T-helper 22 cell (primary cell): ENCODE data around the gene KLK5.
"Not testable (repeated sequence)": the region's sequence is repeated elsewhere in the genome, so short reads cannot be mapped to it uniquely, and the experiment has no call there.

ENCODE experiments used
- DNase-seq: peaks from one replicate; pipeline ENCODE4 v3.0.0-alpha.2; 2020; ENCODE audit warnings: low read depth

KLK5 gene, protein sequence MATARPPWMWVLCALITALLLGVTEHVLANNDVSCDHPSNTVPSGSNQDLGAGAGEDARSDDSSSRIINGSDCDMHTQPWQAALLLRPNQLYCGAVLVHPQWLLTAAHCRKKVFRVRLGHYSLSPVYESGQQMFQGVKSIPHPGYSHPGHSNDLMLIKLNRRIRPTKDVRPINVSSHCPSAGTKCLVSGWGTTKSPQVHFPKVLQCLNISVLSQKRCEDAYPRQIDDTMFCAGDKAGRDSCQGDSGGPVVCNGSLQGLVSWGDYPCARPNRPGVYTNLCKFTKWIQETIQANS

GRCh38 chr19:50952910-50953309 is at the start of gene KLK5:
Gene KLK5 (minus strand): TSS chr19:50953038. CDS start chr19:50952657, 381 bp downstream.
- no peak for DNase-seq

GRCh38 chr19:51002089-51002532 is 49.3 kb upstream of the KLK5 start:
- no peak for DNase-seq

DNA sequence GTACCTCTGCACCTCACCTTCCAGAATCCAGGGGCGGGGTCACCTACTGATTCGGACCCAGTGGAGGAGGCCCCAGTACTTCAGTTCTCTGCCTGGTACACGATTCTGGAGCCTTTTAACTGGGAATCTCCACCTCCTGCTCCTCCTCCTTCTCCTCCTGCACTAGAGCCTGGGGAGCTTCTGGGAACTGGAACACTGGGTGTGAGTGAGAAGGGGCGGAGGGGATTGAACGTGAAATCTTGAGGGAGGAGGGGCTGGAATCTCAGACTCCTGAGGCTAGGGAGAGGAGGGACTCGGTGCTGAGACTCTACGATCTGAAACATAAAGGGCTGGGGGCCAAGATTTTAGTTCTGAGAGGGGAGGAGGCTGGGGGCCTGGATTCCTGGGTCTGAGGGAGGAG is 48.7 kb upstream of the KLK5 start, which contains the start of gene KLK8:
Gene KLK8, minus strand, starts transcription at position 90 of the 400 bp plus-strand sequence. CDS start 437 bp downstream, outside the sequence.
- DNase-seq = no peak

DNA sequence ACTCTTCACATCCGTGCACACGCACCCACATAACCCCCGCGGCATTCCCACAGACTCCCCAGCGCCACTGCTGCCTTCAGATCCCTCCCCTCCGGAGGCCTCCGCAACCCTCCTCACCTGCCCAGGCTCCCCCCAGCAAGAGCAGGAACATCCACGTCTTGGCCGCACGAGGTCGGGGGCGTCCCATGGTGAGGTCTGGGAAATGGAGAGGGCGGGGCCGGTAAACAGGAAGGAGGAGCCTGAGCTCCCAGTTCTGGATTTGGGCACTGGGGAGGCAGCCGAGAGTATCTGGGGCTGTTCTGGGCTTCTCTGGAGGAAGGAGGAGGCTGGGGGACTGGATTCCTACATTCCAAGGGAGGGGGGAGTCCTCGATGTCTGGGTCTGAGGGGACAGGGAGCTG is 48.1 kb upstream of the KLK5 start:
- DNase-seq = no peak

DNA sequence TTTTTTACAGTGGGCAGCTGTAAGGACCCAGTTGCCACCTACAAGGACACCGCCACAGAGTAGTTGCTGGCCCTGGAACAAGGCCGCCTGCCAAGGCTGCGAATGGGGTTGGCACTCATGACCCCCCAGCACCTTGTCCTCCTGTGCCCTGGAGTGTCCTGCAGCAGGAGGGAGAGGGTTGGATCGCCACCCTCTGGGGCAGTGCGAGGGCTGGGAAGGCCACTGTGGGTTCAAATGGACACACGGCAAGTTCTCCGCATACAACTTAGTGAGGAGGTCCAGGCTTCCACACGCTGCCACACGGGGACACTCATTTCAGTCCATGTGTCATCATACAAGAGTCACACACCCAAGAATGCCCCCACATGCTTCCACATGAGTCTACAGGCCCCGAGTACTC is 47.6 kb upstream of the KLK5 start:
- no peak for DNase-seq

DNA sequence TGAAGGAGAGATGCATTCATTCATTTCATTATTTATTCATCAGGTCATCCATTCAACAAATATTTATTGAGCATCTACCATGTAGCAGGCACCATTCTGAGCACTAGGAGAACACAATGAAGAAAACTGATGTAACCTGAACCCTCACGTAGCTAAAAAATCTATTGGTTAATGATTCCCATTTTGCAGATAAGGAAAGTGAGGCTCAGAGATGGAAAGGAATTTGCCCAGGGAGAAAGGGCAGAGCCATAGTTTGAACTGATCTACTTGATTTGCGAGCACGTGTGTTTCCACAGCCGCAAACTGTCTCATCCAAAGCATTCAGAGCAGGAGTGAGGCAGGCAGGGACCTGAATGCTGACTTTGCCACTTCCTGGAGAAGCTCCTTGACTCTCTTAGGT is 45.8 kb upstream of the KLK5 start:
- DNase-seq = no peak

- no peak for DNase-seq
Observed at GRCh38 chr19:50998061-50998460, 45.2 kb upstream of the KLK5 start.

DNA sequence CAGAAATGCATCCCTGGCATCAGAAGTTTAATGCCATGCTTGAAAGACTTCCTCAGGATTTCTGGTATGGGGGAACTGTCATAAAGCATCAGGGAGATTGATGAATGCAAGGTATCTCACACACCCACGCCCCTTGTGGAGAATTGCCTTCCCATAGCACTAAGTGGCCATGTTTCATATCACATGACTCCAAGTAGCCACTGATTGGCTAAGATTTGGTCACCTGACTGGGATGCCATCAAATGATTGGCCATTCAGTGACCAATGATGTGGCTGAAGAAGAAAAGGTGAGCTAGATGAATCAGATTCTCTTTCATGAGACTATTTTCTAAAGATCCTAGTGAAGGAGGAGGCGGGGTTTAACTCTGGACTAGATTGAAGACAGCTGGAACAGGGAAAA is 41.3 kb upstream of the KLK5 start:
- DNase-seq = no peak

DNA sequence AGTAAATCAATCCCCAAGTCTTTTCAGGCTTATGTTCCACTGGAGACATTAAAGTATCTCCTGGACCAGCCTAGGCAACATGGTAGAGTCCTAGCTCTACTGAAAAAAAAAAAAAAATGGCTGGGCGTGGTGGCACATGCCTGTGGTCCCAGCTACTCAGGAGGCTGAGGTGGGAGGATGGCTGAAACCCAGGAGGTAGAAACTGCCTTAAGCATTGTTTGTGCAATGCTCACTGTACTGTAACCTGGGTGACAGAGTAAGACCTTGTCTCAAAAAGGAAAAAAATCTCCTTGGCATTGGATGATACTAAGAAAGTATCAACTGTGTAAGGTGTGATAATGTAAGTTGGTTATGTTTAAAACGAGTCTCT is 39.8 kb upstream of the KLK5 start:
- no peak for DNase-seq

GRCh38 chr19:50984416-50984815 is 31.6 kb upstream of the KLK5 start:
- not testable (repeated sequence) for DNase-seq

GRCh38 chr19:50983625-50984292 is 30.9 kb upstream of the KLK5 start, which contains the start of gene KLK7:
Gene KLK7 (minus strand): TSS chr19:50983917. CDS start chr19:50982399, 1,518 bp downstream.
- no peak for DNase-seq

DNA sequence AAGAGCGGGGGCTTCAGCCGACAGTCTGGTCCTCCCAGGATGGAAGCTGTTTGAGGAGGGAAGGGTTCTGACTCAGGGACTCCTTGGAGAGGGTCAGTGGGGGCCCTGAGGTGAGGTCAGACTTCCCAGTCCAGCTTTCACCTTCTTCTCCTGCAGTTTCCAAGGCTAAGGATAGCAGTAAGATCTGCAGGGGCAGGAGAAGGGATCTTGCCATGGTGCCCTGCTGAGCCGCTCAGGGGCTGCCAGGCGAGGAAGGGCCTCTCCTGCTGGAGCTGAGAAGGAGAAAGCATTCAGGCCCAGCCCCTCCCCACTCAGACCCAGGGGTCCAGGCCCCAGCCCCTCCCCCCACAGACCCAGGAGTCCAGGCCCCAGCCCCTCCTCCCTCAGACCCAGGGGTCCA is 29.3 kb upstream of the KLK5 start:
- no peak for DNase-seq

- no peak for DNase-seq
Observed at GRCh38 chr19:50981587-50982146, 28.8 kb upstream of the KLK5 start.

GRCh38 chr19:50980208-50980607 is 27.4 kb upstream of the KLK5 start:
- DNase-seq = no peak

DNA sequence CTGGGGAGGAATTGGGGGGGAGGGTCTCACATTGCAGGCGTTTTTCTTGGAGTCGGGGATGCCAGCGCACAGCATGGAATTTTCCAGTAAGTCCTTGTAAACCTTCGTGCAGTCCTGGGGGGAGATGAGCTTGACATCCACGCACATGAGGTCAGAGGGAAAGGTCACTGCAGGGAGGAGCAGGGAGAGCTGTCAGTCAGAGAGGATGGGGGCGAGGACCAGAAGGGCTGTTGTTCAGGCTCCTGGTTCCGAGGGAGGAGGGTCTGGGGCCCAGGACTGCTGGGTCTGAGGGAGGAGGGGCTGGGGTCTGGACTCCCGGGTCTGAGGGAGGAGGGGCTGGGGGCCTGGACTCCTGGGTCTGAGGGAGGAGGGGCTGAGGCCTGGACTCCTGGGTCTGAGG is 26.9 kb upstream of the KLK5 start:
- DNase-seq = no peak

- DNase-seq = no peak
Observed at GRCh38 chr19:50978772-50979390, 26.0 kb upstream of the KLK5 start.

DNA sequence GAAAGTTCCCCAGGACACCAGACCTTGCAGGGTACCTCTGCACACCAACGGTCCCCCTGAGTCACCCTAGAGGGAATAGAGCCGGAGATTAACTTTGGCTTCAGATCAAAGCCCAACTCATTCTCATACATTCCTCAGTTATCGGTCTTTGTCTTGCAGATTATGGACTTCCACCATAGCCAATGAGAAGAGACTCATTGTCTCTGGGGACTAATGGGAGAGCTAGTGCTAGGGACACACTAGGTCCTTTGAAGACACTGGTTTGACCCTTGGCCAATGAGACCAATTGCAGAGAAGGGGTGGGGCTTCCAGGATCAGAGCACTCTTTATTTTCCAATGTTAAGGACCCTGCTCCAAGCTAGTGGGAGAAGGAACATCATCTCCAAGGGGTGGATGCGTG is 24.8 kb upstream of the KLK5 start:
- no peak for DNase-seq

DNA sequence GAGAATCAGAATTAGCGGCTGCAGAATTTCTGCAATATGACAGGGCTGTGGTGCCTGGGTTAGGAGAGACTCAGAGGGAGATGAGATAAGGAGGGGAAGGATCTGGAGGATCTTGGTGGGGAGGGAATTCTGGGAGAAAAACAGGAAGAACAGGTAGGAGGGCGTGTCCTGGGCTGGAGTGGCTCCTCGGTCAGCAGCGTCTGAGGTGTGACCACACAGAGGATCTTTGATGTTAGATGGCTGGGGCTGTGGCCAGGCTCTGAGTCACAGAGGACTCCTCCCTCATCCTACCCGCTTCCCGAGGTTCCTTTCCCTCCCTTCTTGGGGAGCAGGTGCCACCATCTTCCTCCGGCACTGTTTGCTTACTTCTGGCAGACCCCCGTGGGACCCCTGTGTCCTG is 22.9 kb upstream of the KLK5 start:
- no peak for DNase-seq

GRCh38 chr19:50974702-50975556 is 22.1 kb upstream of the KLK5 start:
- DNase-seq = no peak

DNA sequence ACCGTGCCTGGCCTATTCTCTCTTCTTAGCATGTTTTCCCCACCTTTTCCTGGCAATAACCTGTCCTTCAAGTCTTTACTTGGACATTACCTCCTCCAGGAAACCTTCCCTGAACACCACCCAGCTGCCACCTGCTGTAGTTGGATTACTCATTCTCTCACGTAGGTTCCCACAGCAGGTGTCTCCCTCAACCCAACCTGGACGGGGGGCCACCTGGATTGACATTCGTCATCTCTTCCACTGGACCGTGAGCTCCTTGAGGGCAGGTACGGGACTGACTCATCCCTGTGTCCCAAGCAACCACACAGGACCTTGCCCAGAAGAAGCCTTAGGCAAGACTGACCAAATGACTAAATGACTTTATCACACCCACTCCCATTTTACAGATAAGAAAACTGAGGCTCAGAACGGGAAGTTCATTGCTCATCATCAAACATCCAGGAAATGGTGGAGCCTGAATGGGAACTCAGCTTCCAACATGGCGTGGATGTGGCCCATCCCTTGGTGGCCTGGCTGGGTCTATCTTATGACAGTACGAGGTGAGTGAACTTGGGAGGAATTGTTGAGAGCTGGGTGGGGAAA is 20.0 kb upstream of the KLK5 start:
- DNase-seq = no peak

DNA sequence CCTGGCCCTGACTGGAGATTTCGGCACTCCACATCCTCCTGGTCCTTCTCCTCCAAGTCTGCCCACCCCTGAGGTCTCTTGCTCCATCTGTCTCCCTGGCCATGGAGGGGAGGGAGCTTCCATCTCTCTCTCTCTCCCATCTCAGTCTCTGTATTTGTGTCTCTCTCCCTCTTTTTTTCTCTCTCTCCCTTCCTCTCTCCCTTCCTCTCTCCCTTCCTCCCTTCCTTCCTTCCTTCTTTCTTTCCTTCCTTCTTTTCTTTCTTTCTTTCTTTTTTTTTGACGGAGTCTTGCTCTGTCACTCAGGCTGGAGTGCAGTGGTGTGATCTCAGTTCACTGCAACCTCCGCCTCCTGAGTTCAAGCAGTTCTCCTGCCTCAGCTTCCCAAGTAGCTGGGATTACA is 17.0 kb upstream of the KLK5 start:
- DNase-seq = not testable (repeated sequence)

GRCh38 chr19:50969413-50969760 is 16.5 kb upstream of the KLK5 start, which contains the start of gene KLK6:
Gene KLK6 (minus strand): TSS chr19:50969591. CDS start chr19:50968104, 1,487 bp downstream.
- DNase-seq = no peak
